NCI-H69 (cell line): Measurements from ENCODE around the gene C4B.
A peak's percentile ranks its signal among the peaks of the same experiment; 100 is the strongest.
"Not testable (repeated sequence)": the region's sequence is repeated elsewhere in the genome, so short reads cannot be mapped to it uniquely, and the experiment has no call there.

Source experiments
- DNase-seq: peaks from one replicate; lab custom pipeline; 2025; lab: John Stamatoyannopoulos, UW

C4B gene

DNA sequence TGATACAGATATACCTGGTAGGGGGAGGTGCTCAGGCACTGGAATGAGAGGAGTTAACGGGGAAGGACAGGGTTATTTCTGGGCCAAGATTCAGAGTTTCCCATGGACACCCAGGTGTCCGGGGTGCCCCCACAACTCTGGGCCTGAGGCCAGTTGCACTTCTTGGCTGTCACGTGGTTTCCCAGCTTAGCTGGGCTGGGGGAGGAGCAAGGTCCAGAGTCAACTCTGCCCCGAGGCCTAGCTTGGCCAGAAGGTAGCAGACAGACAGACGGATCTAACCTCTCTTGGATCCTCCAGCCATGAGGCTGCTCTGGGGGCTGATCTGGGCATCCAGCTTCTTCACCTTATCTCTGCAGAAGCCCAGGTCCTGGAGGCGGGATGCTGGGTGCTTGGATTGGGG is at the start of gene C4B:
Gene C4B, plus strand, starts transcription at position 249 of the 400 bp plus-strand sequence. Its CDS starts 51 bp downstream, at position 300.
- not testable (repeated sequence) for DNase-seq

GRCh38 chr6:31965700-31966099 is 48.9 kb upstream of the C4B start:
- no peak for DNase-seq

DNA sequence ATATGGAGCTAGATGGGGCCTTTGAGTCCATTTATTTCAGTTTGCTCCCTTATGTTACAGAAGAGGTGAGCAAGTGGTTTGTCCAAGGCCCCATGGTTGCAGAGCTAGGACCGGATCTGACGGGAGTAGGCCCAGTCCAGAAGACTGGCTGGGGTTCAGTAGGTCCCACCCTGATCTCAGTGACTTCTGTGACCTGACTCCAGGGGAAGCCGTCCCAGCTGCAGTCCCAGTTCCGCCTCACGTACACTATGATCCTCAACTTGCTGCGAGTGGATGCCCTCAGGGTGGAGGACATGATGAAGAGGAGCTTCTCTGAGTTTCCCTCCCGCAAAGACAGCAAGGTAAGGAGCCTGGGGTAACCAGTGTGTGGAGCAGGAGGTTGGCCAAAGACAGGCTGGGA is 48.1 kb upstream of the C4B start:
- DNase-seq, result no peak

GRCh38 chr6:31966997-31967925 is 47.3 kb upstream of the C4B start:
- DNase-seq, result no peak

DNA sequence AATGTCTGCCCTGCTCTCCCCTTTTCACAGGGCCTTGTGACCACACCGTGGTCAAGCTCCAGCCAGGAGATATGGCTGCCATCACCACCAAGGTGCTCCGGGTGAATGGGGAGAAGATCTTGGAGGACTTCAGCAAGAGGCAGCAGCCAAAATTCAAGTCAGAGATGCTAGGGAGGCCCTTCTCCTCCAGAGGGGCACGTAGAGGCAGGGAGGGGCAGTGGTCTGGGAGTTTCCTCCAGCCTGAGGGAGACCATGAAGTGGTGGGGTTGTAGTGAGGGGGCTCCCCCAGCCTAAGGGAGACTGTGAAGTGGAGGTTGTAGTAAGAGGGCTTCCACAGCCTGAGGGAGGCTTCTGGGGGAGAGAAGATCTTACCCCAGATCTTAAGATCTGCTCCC is 46.7 kb upstream of the C4B start:
- DNase-seq, result no peak

DNA sequence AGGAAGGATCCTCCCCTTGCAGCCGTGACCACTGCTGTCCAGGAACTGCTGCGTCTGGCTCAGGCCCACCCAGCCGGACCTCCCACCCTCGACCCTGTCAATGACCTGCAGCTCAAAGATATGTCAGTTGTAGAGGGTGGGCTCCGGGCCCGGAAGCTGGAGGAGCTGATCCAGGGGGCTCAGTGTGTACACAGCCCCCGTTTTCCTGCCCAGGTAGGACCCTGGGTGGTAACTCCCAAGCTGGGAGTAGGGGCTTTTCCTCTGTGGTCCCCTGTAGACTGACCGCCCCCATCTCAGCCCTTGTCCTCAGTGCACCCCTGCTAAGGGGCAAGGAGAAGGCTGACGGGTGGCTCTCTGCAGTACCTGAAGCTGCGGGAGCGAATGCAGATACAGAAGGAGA is 46.3 kb upstream of the C4B start:
- no peak for DNase-seq

DNA sequence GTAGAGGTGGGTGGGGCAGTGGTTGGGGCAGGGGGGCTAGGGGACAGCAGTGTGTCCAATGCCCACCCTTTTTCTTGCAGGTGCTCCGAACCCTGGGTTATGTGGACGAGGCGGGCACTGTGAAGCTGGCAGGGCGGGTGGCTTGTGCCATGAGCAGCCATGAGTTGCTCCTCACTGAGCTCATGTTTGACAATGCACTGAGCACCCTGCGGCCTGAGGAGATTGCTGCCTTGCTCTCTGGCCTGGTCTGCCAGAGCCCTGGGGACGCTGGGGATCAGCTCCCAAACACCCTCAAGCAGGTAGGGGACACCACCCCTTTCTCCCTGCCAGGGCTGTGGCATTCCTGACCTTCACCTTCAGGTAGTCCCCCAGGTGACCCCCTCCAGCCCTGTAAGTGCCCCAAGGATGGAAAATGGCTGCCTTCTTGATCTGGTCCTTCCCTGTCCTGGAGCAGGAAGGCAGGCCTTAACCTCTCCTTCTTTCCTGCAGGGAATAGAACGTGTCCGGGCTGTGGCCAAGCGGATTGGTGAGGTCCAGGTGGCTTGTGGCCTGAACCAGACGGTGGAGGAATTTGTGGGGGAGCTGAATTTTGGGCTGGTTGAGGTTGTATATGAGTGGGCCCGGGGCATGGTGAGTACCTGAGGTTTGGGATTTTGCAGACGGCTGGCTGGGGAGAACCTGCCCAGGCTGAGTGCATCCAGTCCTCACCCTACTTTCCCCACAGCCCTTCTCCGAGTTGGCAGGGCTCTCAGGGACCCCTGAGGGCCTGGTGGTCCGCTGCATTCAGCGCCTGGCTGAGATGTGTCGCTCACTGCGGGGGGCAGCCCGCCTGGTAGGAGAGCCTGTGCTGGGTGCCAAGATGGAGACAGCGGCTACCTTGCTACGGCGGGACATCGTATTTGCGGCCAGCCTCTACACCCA is 45.5 kb upstream of the C4B start:
- no peak for DNase-seq

- DNase-seq, result no peak
Measured at GRCh38 chr6:31969712-31970603, 44.6 kb upstream of the C4B start.

DNA sequence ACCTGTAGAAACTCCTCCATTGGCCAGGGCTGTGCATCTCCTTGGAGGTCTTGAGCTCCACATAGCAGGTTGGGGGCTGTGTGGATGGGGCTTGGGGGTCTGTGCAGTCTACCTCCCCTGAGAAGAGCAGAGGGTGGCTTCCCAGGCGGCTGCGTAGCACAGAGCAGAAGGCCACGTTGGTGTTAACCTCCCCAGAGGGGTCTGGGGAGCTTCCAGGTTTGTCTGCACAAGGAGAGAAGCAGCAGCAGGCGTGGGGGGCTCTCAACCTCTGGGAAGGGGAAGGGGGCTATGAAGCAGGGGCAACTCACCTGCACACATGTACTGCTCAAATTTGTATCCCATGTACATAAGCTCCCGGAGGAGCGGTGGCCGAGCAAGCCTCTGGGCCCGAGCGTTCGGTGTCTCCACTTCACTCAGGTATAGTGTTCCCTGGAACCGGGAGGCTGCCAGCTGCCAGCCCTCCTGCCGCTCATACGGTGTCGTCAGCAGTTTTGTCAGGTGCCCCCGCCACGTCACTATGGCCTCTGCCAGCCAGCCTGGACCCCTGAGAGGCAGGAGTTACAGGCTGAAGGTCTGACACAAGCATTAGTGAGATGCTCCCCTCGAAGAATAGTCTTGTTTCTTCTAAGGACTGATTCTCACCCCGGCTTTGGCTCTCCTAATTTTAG is 43.9 kb upstream of the C4B start:
- DNase-seq, result peak; percentile 79

- peak; percentile 74 for DNase-seq
Measured at GRCh38 chr6:31971279-31971992, 43.2 kb upstream of the C4B start.

- DNase-seq, result peak; percentile 100
Measured at GRCh38 chr6:31971993-31972708, 42.4 kb upstream of the C4B start, which contains the start of gene DXO. Gene DXO, minus strand, starts transcription at chr6:31972138. Its CDS starts 463 bp downstream, at chr6:31971675.

- DNase-seq, result no peak
Measured at GRCh38 chr6:31972709-31973350, 41.8 kb upstream of the C4B start.

DNA sequence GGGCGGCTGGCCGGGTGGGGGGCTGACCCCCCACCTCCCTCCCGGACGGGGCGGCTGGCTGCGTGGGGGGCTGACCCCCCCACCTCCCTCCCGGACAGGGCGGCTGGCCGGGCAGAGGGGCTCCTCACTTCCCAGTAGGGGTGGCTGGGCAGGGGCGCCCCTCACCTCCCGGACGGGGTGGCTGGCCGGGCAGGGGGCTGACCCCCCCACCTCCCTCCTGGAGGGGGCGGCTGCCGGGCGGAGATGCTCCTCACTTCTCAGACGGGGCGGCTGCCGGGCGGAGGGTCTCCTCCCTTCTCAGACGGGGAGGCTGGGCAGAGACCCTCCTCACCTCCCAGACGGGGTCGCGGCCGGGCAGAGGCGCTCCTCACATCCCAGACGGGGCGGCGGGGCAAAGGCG is 38.5 kb upstream of the C4B start:
- DNase-seq, result not testable (repeated sequence)

DNA sequence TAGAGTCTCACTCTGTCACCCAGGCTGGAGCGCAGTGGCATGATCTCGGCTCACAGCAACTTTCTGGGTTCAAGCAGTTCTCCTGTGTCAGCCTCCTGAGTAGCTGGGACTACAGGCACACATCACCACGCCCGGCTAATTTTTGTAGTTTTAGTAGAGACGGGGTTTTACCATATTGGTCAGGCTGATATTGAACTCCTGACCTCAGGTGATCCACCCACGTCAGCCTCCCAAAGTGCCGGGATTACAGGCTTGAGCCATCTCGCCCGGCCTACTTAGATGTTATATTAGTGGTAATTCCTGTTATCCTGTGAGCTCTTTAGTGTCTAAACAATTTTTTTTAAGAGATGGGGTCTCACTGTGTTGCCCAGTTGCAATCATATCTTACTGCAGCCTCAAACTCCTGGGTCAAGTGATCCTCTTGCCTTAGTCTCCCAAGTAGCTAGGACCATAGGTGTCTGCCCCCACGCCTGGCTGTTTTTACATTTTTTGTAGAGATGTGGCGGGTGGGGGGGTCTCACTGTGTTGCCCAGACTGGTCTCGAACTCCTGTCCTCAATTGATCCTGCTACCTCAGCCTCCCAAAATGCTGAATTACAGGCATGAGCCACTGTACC is 36.7 kb upstream of the C4B start:
- DNase-seq, result no peak

DNA sequence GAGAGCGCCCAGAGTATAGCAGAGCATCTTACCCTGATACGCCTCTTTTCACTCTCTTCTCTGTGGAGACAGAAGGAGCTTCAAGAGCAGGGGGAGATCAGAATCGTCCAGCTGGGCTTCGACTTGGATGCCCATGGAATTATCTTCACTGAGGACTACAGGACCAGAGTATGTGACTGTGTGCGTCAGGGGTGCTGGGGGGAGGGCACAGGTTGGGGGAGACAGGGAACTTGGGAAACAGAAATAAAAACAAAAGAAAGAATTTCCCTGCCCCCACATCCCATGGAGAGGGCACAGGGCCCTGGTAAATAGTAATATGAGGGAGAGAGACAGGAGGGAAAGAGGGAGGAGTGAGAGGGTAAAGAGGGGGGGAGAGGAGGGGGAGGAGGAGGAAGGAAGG is 35.8 kb upstream of the C4B start:
- DNase-seq, result no peak

DNA sequence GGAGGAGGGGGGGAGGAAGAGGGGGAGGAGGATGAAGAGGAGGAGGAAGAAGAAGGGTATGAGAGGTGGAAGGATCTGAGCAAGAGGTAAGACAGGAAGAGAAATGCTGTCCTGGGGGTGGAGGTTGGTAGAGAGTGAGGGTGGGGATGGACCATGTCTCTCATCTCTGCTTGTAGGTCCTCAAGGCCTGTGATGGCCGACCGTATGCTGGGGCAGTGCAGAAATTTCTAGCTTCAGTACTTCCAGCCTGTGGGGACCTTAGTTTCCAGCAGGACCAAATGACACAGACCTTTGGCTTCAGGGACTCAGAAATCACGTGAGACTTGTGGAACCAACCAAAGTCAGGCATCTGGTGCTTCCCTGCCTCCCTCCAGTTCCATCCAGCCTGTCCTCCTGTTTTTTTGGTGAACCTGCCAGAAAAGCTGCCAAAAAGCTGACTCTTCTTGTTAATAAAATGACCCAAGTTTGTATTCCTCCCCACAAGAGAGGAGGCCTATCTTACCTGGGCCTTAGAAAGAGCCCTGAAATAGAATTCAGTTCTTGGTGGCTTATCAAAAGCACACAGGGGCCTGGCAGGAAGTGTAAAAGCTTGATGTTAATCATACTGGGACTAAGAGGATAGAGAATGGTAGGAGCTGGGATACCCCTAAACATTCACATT is 35.2 kb upstream of the C4B start:
- no peak for DNase-seq

DNA sequence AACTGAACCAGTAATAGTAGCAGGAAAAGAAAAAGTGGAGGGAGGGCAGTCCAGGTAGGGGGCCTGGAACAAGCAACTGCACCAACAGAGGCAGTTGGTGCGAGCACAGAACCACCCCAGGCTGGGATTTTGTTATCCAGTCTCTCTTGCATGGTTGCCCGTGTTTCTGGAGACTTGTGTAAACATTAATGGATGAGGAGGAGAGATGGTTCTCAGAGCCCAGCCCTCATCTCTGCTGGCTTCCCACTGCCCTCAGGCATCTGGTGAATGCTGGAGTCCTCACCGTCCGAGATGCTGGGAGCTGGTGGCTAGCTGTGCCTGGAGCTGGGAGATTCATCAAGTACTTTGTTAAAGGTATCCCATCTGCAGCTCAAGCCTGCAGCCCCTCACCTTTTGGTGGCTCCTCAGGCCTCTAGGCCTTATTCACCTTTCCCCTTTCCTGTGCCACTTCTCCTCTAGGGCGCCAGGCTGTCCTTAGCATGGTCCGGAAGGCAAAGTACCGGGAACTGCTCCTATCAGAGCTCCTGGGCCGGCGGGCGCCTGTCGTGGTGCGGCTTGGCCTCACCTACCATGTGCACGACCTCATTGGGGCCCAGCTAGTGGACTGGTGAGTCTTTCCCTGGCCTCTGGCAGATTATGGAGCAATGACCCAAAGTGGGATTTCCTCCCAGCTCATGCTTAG is 34.3 kb upstream of the C4B start:
- not testable (repeated sequence) for DNase-seq

DNA sequence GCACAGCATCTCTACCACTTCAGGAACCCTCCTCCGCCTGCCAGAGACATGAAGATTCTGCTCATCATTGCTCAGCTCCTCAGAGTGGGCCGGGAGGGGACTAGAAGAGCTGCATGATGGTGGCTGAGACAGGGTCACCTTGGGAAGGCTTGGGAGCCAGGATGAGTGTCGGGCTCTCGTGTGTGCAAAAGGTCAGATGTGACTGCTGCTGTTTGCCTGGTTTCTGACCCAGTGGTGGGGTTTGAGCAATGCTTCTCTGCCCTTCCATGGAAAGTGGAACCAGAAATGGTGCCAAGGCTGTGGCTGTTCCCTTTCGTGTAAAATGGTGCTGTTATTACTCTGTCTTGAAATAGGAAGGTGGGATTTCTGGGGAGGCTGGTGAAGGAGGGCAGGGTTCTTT is 33.6 kb upstream of the C4B start:
- not testable (repeated sequence) for DNase-seq
